ENCODE data around the gene ZMYND10.

- TF ChIP-seq EP300 (IDR thresholded peaks at IDR 0.05; ENCODE audit: low read length): no peak
- no peak for TF ChIP-seq ESRRA (IDR thresholded peaks at IDR 0.05; ENCODE audit: borderline replicate concordance, low read depth)
- TF ChIP-seq CHD7 (IDR thresholded peaks at IDR 0.05; ENCODE audit: low read depth, low read length): no peak
- no peak for TF ChIP-seq E2F1 (CRISPR knock-in tag; IDR thresholded peaks at IDR 0.05)
Measured at GRCh38 chr3:50327129-50327528, 18.4 kb downstream of the ZMYND10 start.

Data from K562 (cell line).